Measurements from ENCODE around the gene RIOK1.
"Not testable (repeated sequence)": the region's sequence is repeated elsewhere in the genome, so short reads cannot be mapped to it uniquely, and the experiment has no call there.

GRCh38 chr6:7347551-7347997 lies 42.0 kb upstream of the RIOK1 start:
- TF ChIP-seq CTCF (conservative IDR thresholded peaks at IDR 0.05; ENCODE audit: low read depth, low read length); EZH2 (IDR thresholded peaks at IDR 0.05; ENCODE audit: low read length, unreplicated experiment); EZH2phosphoT487 (IDR thresholded peaks at IDR 0.05; ENCODE audit: borderline replicate concordance, low read length): not testable (repeated sequence)
